Caco-2 (cell line): ENCODE results near the gene NTSR2. TPM values are rescaled to one million over a fixed set of nuclear protein-coding genes. Genes with fewer than 3 reads are reported as not detected.

Experiments
- BruUV-seq: library from RNA; stranded (reverse); fragments of 400-500 nt; replicated peaks from 2 replicates; lab custom pipeline; 2021; lab: Mats Ljungman, UMichigan
- CTCF ChIA-PET: fragments of 300-600 bp; sonication (Branson Sonifier 250); formaldehyde crosslinking; loops from one replicate; lab custom pipeline; 2022; ENCODE audit warnings: antibody characterized with exemption; lab: Charles Lee
- POLR2A ChIA-PET: fragments of 300-600 bp; sonication (Branson Sonifier 250); formaldehyde crosslinking; loops from one replicate; lab custom pipeline; 2022; ENCODE audit warnings: antibody characterized with exemption; lab: Charles Lee
- DNase-seq, 2 experiments: peaks; one replicate each; pipeline versions ENCODE4 v3.0.0 to v3.0.0-alpha.2; 2020 to 2022
- H3K27me3 ChIP-seq: replicated peaks from 2 replicates; pipeline ENCODE4 v1.6.0; 2011; ENCODE audit warnings: low read length; ENCODE audit not compliant: control insufficient read depth, insufficient read depth
- H3K36me3 ChIP-seq: 2 replicates; pipeline ENCODE4 v1.5.1; 2011; ENCODE audit warnings: low read length; ENCODE audit not compliant: control insufficient read depth, insufficient read depth
- H3K4me1 ChIP-seq: fragments of 250-450 bp; sonication (Bioruptor Pico); 2 replicates; pipeline ENCODE4 v1.5.1; 2020; ENCODE audit warnings: mild to moderate bottlenecking
- H3K4me3 ChIP-seq: 2 replicates; pipeline ENCODE4 v1.5.1; 2011; ENCODE audit warnings: low read depth, mild to moderate bottlenecking, control low read depth, low read length
- H3K9me3 ChIP-seq: fragments of 250-450 bp; sonication (Bioruptor Pico); 2 replicates; pipeline ENCODE4 v1.5.1; 2020; ENCODE audit warnings: mild to moderate bottlenecking, moderate library complexity
- H3K27ac Mint-ChIP-seq: one replicate; pipeline ENCODE4 v1.8.0; 2022; ENCODE audit warnings: mixed read lengths; ENCODE audit not compliant: unreplicated experiment
- H3K27me3 Mint-ChIP-seq: one replicate; pipeline ENCODE4 v1.8.0; 2022; ENCODE audit warnings: mixed read lengths; ENCODE audit not compliant: insufficient read depth, unreplicated experiment
- H3K36me3 Mint-ChIP-seq: one replicate; pipeline ENCODE4 v1.8.0; 2022; ENCODE audit warnings: mild to moderate bottlenecking, mixed read lengths; ENCODE audit not compliant: insufficient read depth, unreplicated experiment
- H3K4me1 Mint-ChIP-seq: one replicate; pipeline ENCODE4 v1.8.0; 2022; ENCODE audit warnings: low read depth, mixed read lengths; ENCODE audit not compliant: unreplicated experiment
- H3K4me3 Mint-ChIP-seq: one replicate; pipeline ENCODE4 v1.8.0; 2022; ENCODE audit warnings: mild to moderate bottlenecking, moderate library complexity, mixed read lengths; ENCODE audit not compliant: unreplicated experiment
- H3K9me3 Mint-ChIP-seq: one replicate; pipeline ENCODE4 v1.8.0; 2022; ENCODE audit warnings: mixed read lengths; ENCODE audit not compliant: unreplicated experiment
- CTCF ChIP-seq, 2 experiments: fragments of 200-600 bp in 1 of 2; IDR thresholded peaks; 1 replicate in 1 of 2; 2 replicates in 1 of 2; pipeline versions ENCODE4 v1.5.1 to v1.8.0; 2011 to 2022; ENCODE audit warnings: antibody characterized with exemption in 1 of 2, control low read depth in 1 of 2, inconsistent platforms in 1 of 2, low read depth in 1 of 2, low read length in 1 of 2, mild to moderate bottlenecking in 1 of 2, moderate library complexity in 1 of 2; ENCODE audit not compliant: insufficient read depth in 1 of 2, severe bottlenecking in 1 of 2, unreplicated experiment in 1 of 2
- intact Hi-C: fragments of 100-400 bp; cut with micrococcal nuclease; formaldehyde crosslinking; loops from one replicate; pipeline ENCODE4 v1.10.0; 2022; ENCODE audit not compliant: unreplicated experiment
- total RNA-seq: library from RNA; stranded (reverse); gene quantifications from 2 replicates; pipeline ENCODE4 v1.2.3, GENCODE V29; 2022

NTSR2 gene
- total RNA-seq, 1 experiment from 2014 or later, result not detected

- intact Hi-C loops, result no loop called here
- Mint-ChIP-seq H3K4me3 (no peak overlapping the region), H3K36me3 (peaks cover 5% of the 10 kb centered on the region), H3K27ac (no peak overlapping the region), H3K4me1 (no peaks in the 10 kb centered on the region), H3K27me3 (peaks cover 19% of the 10 kb centered on the region), H3K9me3 (no peaks in the 10 kb centered on the region)
- Histone ChIP-seq H3K4me1 (no peaks in the 10 kb centered on the region), H3K4me3 (no peak overlapping the region), H3K36me3 (no peaks in the 10 kb centered on the region), H3K9me3 (0 out of 2 replicates have a peak, but pooled peaks cover 4% of the 10 kb centered on the region), H3K27me3 (no peaks in the 10 kb centered on the region; the same call in 1 of the 2 replicates)
- no TSS peak for BruUV-seq
- CTCF ChIA-PET, result no interaction called here
- POLR2A ChIA-PET, result no interaction called here
- TF ChIP-seq CTCF (IDR thresholded peaks at IDR 0.05; ENCODE audit: insufficient read depth in 1 of 2, low read depth in 1 of 2, low read length in 1 of 2, severe bottlenecking in 1 of 2, unreplicated experiment in 1 of 2), result no peak
- no peak for DNase-seq
These were observed 30.5 kb downstream of the NTSR2 start for GRCh38 chr2:11639503-11639902.

GRCh38 chr2:11637546-11637945, 32.4 kb downstream of the NTSR2 start:
- no peak overlapping the region for H3K4me3 Mint-ChIP-seq
- no peak overlapping the region for H3K27ac Mint-ChIP-seq
- DNase-seq, result no peak
- H3K4me3 ChIP-seq, result no peak overlapping the region
- H3K36me3 Mint-ChIP-seq, result peaks cover 5% of the 10 kb centered on the region
- intact Hi-C loops, result no loop called here
- H3K27me3 ChIP-seq, result no peaks in the 10 kb centered on the region; the same call in 1 of the 2 replicates
- H3K4me1 Mint-ChIP-seq, result no peaks in the 10 kb centered on the region
- no peaks in the 10 kb centered on the region for H3K36me3 ChIP-seq
- H3K9me3 ChIP-seq, result 0 out of 2 replicates have a peak, but pooled peaks cover 2% of the 10 kb centered on the region
- ChIA-PET CTCF (no interaction called here), POLR2A (no interaction called here)
- no peaks in the 10 kb centered on the region for H3K9me3 Mint-ChIP-seq
- no TSS peak for BruUV-seq
- no peaks in the 10 kb centered on the region for H3K4me1 ChIP-seq
- TF ChIP-seq CTCF (IDR thresholded peaks at IDR 0.05; ENCODE audit: insufficient read depth in 1 of 2, low read depth in 1 of 2, low read length in 1 of 2, severe bottlenecking in 1 of 2, unreplicated experiment in 1 of 2), result no peak
- H3K27me3 Mint-ChIP-seq, result peaks cover 12% of the 10 kb centered on the region

- H3K9me3 Mint-ChIP-seq, result no peaks in the 10 kb centered on the region
- peaks cover 5% of the 10 kb centered on the region for H3K36me3 Mint-ChIP-seq
- H3K27me3 Mint-ChIP-seq, result peaks cover 12% of the 10 kb centered on the region
- no peak overlapping the region for H3K4me3 Mint-ChIP-seq
- BruUV-seq, result no TSS peak
- no peak for TF ChIP-seq CTCF (IDR thresholded peaks at IDR 0.05; ENCODE audit: insufficient read depth in 1 of 2, low read depth in 1 of 2, low read length in 1 of 2, severe bottlenecking in 1 of 2, unreplicated experiment in 1 of 2)
- no peaks in the 10 kb centered on the region for H3K4me1 Mint-ChIP-seq
- no peak for DNase-seq
- intact Hi-C loops, result no loop called here
- Histone ChIP-seq H3K9me3 (no peaks in the 10 kb centered on the region), H3K36me3 (no peaks in the 10 kb centered on the region), H3K4me1 (no peaks in the 10 kb centered on the region), H3K27me3 (no peaks in the 10 kb centered on the region; the same call in 1 of the 2 replicates), H3K4me3 (no peak overlapping the region)
- no peak overlapping the region for H3K27ac Mint-ChIP-seq
- POLR2A ChIA-PET, result no interaction called here
- CTCF ChIA-PET, result no interaction called here
These were observed 33.3 kb downstream of the NTSR2 start for GRCh38 chr2:11636593-11637295.
